ENCODE data around the gene GABPB2.

GRCh38 chr1:151035167-151035566, 35.4 kb upstream of the GABPB2 start:
- TF ChIP-seq, protein P1, sequence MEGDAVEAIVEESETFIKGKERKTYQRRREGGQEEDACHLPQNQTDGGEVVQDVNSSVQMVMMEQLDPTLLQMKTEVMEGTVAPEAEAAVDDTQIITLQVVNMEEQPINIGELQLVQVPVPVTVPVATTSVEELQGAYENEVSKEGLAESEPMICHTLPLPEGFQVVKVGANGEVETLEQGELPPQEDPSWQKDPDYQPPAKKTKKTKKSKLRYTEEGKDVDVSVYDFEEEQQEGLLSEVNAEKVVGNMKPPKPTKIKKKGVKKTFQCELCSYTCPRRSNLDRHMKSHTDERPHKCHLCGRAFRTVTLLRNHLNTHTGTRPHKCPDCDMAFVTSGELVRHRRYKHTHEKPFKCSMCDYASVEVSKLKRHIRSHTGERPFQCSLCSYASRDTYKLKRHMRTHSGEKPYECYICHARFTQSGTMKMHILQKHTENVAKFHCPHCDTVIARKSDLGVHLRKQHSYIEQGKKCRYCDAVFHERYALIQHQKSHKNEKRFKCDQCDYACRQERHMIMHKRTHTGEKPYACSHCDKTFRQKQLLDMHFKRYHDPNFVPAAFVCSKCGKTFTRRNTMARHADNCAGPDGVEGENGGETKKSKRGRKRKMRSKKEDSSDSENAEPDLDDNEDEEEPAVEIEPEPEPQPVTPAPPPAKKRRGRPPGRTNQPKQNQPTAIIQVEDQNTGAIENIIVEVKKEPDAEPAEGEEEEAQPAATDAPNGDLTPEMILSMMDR (IDR thresholded peaks at IDR 0.05) = no peak
- no peak for TF ChIP-seq POLR2AphosphoS5 (IDR thresholded peaks at IDR 0.05; ENCODE audit: low read depth, low read length)
- TF ChIP-seq CHD2 (IDR thresholded peaks at IDR 0.05; ENCODE audit: low read length, partially characterized antibody) = no peak
- TF ChIP-seq, protein P2, sequence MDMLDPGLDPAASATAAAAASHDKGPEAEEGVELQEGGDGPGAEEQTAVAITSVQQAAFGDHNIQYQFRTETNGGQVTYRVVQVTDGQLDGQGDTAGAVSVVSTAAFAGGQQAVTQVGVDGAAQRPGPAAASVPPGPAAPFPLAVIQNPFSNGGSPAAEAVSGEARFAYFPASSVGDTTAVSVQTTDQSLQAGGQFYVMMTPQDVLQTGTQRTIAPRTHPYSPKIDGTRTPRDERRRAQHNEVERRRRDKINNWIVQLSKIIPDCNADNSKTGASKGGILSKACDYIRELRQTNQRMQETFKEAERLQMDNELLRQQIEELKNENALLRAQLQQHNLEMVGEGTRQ (IDR thresholded peaks at IDR 0.05; ENCODE audit: borderline replicate concordance, low read depth, low read length) = no peak
- no peak for TF ChIP-seq YY1 (IDR thresholded peaks at IDR 0.05; ENCODE audit: low read depth)
- TF ChIP-seq JUND (IDR thresholded peaks at IDR 0.05) = no peak
- TF ChIP-seq RFX5 (IDR thresholded peaks at IDR 0.05; ENCODE audit: low read length) = no peak
- TF ChIP-seq TAF1 (IDR thresholded peaks at IDR 0.05; ENCODE audit: borderline replicate concordance, low read depth, low read length) = no peak

All from SK-N-SH (cell line).